IMR-90 (cell line): ENCODE data around the gene PPDPF. TPM values are rescaled to one million over a fixed set of nuclear protein-coding genes. Genes with fewer than 3 reads are reported as not detected.
A peak's percentile ranks its signal among the peaks of the same experiment; 100 is the strongest.

Experiments used
- ATAC-seq: fragments of 200-7000 bp; cut with Tn5 transposase; 2 replicates; pipeline ENCODE4 v1.9.1; 2020; ENCODE audit warnings: low read depth, mild to moderate bottlenecking, moderate library complexity
- BruUV-seq: library from RNA; stranded (reverse); fragments of 400-500 nt; replicated peaks from 2 replicates; lab custom pipeline; 2021; lab: Mats Ljungman, UMichigan
- CTCF ChIA-PET: fragments of 300-600 bp; formaldehyde crosslinking; extraction: SDS; loops from one replicate; lab custom pipeline; 2021; ENCODE audit warnings: antibody characterized with exemption; lab: Yijun Ruan, JAX
- POLR2A ChIA-PET: fragments of 300-600 bp; sonication (Branson Sonifier 250); formaldehyde crosslinking; loops from one replicate; lab custom pipeline; 2022; ENCODE audit warnings: antibody characterized with exemption; ENCODE audit not compliant: unreplicated experiment; lab: Charles Lee
- DNase-seq: peaks from one replicate; pipeline ENCODE4 v3.0.0; 2013
- H2AFZ ChIP-seq: replicated peaks from 2 replicates; pipeline ENCODE3; 2013; ENCODE audit warnings: low read length, mild to moderate bottlenecking; ENCODE audit not compliant: poor library complexity
- H2AK5ac ChIP-seq: 2 replicates; pipeline ENCODE4 v1.6.1; 2013; ENCODE audit warnings: low read depth, low read length, inconsistent platforms
- H2AK9ac ChIP-seq: replicated peaks from 2 replicates; pipeline ENCODE3; 2013; ENCODE audit warnings: mild to moderate bottlenecking, low read depth, low read length, moderate library complexity; ENCODE audit not compliant: poor library complexity
- H2BK120ac ChIP-seq: 2 replicates; pipeline ENCODE4 v1.6.1; 2013; ENCODE audit warnings: low read depth, low read length, inconsistent platforms
- H2BK15ac ChIP-seq: 3 replicates; pipeline ENCODE4 v1.6.1; 2013; ENCODE audit warnings: low read depth, low read length, inconsistent platforms
- H2BK20ac ChIP-seq: 2 replicates; pipeline ENCODE4 v1.6.1; 2013; ENCODE audit warnings: low read depth, mild to moderate bottlenecking, inconsistent platforms, low read length, moderate library complexity
- H2BK5ac ChIP-seq: 2 replicates; pipeline ENCODE4 v1.6.1; 2013; ENCODE audit warnings: mild to moderate bottlenecking, low read depth, low read length, inconsistent platforms; ENCODE audit not compliant: poor library complexity, severe bottlenecking
- H3K14ac ChIP-seq: replicated peaks from 2 replicates; pipeline ENCODE4 v1.6.1; 2013; ENCODE audit warnings: low read depth, low read length, inconsistent platforms
- H3K18ac ChIP-seq: 2 replicates; pipeline ENCODE4 v1.6.1; 2013; ENCODE audit warnings: low read depth, low read length, control low read depth
- H3K23ac ChIP-seq: 2 replicates; pipeline ENCODE4 v1.6.1; 2013; ENCODE audit warnings: low read depth, low read length, inconsistent platforms
- H3K27ac ChIP-seq: 2 replicates; pipeline ENCODE4 v1.5.1; 2013; ENCODE audit warnings: mild to moderate bottlenecking, control low read depth, low read length; ENCODE audit not compliant: insufficient read depth
- H3K27me3 ChIP-seq: 2 replicates; pipeline ENCODE4 v1.6.1; 2013; ENCODE audit warnings: low read length; ENCODE audit not compliant: control insufficient read depth, insufficient read depth
- H3K36me3 ChIP-seq: 2 replicates; pipeline ENCODE4 v1.6.1; 2013; ENCODE audit warnings: low read length, mixed read lengths; ENCODE audit not compliant: control insufficient read depth, insufficient read depth
- H3K4ac ChIP-seq: 2 replicates; pipeline ENCODE4 v1.6.1; 2013; ENCODE audit warnings: low read depth, low read length, inconsistent platforms
- H3K4me1 ChIP-seq: 2 replicates; pipeline ENCODE4 v1.6.1; 2013; ENCODE audit warnings: low read length, mixed read lengths; ENCODE audit not compliant: control insufficient read depth, insufficient read depth
- H3K4me2 ChIP-seq: 2 replicates; pipeline ENCODE4 v1.6.1; 2013; ENCODE audit warnings: low read depth, mild to moderate bottlenecking, control low read depth, low read length, moderate library complexity
- H3K4me3 ChIP-seq: 2 replicates; pipeline ENCODE4 v1.5.1; 2013; ENCODE audit warnings: low read depth, mild to moderate bottlenecking, control low read depth, low read length, moderate library complexity; ENCODE audit not compliant: insufficient read depth
- H3K56ac ChIP-seq: 2 replicates; pipeline ENCODE4 v1.6.1; 2013; ENCODE audit warnings: low read length, inconsistent platforms; ENCODE audit not compliant: insufficient read depth; ENCODE audit errors: extremely low read depth
- H3K79me1 ChIP-seq, 2 experiments: 2 replicates each; pipeline ENCODE4 v1.6.1; 2013; ENCODE audit warnings: low read length in 2 of 2, inconsistent platforms in 1 of 2, low read depth in 1 of 2
- H3K9ac ChIP-seq: 2 replicates; pipeline ENCODE4 v1.6.1; 2013; ENCODE audit warnings: low read depth, low read length, control low read depth
- H3K9me1 ChIP-seq: 2 replicates; pipeline ENCODE4 v1.6.1; 2013; ENCODE audit warnings: low read length, inconsistent platforms; ENCODE audit not compliant: insufficient read depth
- H3K9me3 ChIP-seq: 2 replicates; pipeline ENCODE4 v1.6.1; 2013; ENCODE audit warnings: low read length; ENCODE audit not compliant: control insufficient read depth, insufficient read depth
- H4K20me1 ChIP-seq: 2 replicates; pipeline ENCODE4 v1.6.1; 2013; ENCODE audit warnings: low read length, inconsistent platforms; ENCODE audit not compliant: insufficient read depth
- H4K5ac ChIP-seq: 2 replicates; pipeline ENCODE4 v1.6.1; 2013; ENCODE audit warnings: mild to moderate bottlenecking, low read depth, low read length, control low read depth
- H4K8ac ChIP-seq, 2 experiments: 2 replicates each; pipeline ENCODE4 v1.6.1; 2013; ENCODE audit warnings: low read depth in 2 of 2, low read length in 2 of 2, control low read depth in 1 of 2, inconsistent platforms in 1 of 2
- H4K91ac ChIP-seq: 2 replicates; pipeline ENCODE4 v1.6.1; 2013; ENCODE audit warnings: low read depth, low read length, inconsistent platforms; ENCODE audit not compliant: insufficient read depth
- BHLHE40 ChIP-seq: fragments of 150-350 bp; IDR thresholded peaks from 2 replicates; pipeline ENCODE4 v1.6.1; 2016; ENCODE audit warnings: mild to moderate bottlenecking, low read depth, low read length
- CEBPB ChIP-seq: IDR thresholded peaks from 2 replicates; pipeline ENCODE4 v1.6.1; 2012; ENCODE audit warnings: low read depth, low read length, improper control_type of control experiment
- CHD1 ChIP-seq: IDR thresholded peaks from 2 replicates; pipeline ENCODE4 v1.6.1; 2012; ENCODE audit warnings: low read depth, low read length, improper control_type of control experiment
- CTCF ChIP-seq: conservative IDR thresholded peaks from 2 replicates; pipeline ENCODE4 v1.5.1; 2012; ENCODE audit warnings: mild to moderate bottlenecking, low read depth, low read length, improper control_type of control experiment
- ELK1 ChIP-seq: fragments of 150-350 bp; IDR thresholded peaks from 2 replicates; pipeline ENCODE4 v1.6.1; 2016; ENCODE audit warnings: low read depth, mild to moderate bottlenecking, low read length, moderate library complexity, borderline replicate concordance
- FOS ChIP-seq: fragments of 150-350 bp; IDR thresholded peaks from 2 replicates; pipeline ENCODE4 v1.6.1; 2016; ENCODE audit warnings: low read depth, low read length
- MAFK ChIP-seq: IDR thresholded peaks from 2 replicates; pipeline ENCODE4 v1.6.1; 2012; ENCODE audit warnings: low read depth, low read length, improper control_type of control experiment
- MAZ ChIP-seq: IDR thresholded peaks from 2 replicates; pipeline ENCODE4 v1.6.1; 2012; ENCODE audit warnings: low read depth, mild to moderate bottlenecking, low read length, improper control_type of control experiment, moderate library complexity, borderline replicate concordance
- NFE2L2 ChIP-seq: fragments of 150-350 bp; IDR thresholded peaks from 2 replicates; pipeline ENCODE4 v1.6.1; 2016; ENCODE audit warnings: low read depth, mild to moderate bottlenecking, low read length
- POLR2A ChIP-seq: IDR thresholded peaks from 2 replicates; pipeline ENCODE4 v1.6.1; 2012; ENCODE audit warnings: mild to moderate bottlenecking, low read depth, low read length
- RAD21 ChIP-seq: IDR thresholded peaks from 2 replicates; pipeline ENCODE4 v1.6.1; 2012; ENCODE audit warnings: low read length, improper control_type of control experiment
- RCOR1 ChIP-seq: IDR thresholded peaks from 2 replicates; pipeline ENCODE4 v1.6.1; 2012; ENCODE audit warnings: mild to moderate bottlenecking, low read length, improper control_type of control experiment; ENCODE audit not compliant: insufficient replicate concordance
- RFX5 ChIP-seq: IDR thresholded peaks from 2 replicates; pipeline ENCODE4 v1.8.0; 2012; ENCODE audit warnings: low read depth, mild to moderate bottlenecking, low read length, moderate library complexity
- SMC3 ChIP-seq: fragments of 150-350 bp; IDR thresholded peaks from 2 replicates; pipeline ENCODE4 v1.6.1; 2016; ENCODE audit warnings: low read depth, mild to moderate bottlenecking, antibody characterized with exemption, low read length, moderate library complexity
- USF2 ChIP-seq: fragments of 150-350 bp; IDR thresholded peaks from 2 replicates; pipeline ENCODE4 v1.6.1; 2017; ENCODE audit warnings: mild to moderate bottlenecking, antibody characterized with exemption, low read length, low read depth
- WGBS, 2 experiments: methylation state at CpG; one replicate each; pipeline versions ENCODE4 v1.1.5 to v1.1.7; 2013; ENCODE audit warnings: missing lambda C conversion rate in 2 of 2; ENCODE audit not compliant: insufficient read length in 1 of 2; ENCODE audit errors: extremely low coverage in 2 of 2; 5-methylcytosine and 5-hydroxymethylcytosine counted together
- dilution Hi-C: fragments of 300-500 bp; cut with HindIII; formaldehyde crosslinking; loops from one replicate; pipeline ENCODE4 v1.14.3; 2018; ENCODE audit warnings: low sequenced_read_pairs; ENCODE audit not compliant: unreplicated experiment
- in situ Hi-C: fragments of 300-500 bp; cut with MboI; formaldehyde crosslinking; loops from 3 replicates; pipeline ENCODE4 v1.14.3; 2019; ENCODE audit warnings: low sequenced_read_pairs, inconsistent platforms, mixed read lengths
- intact Hi-C: fragments of 100-400 bp; cut with micrococcal nuclease; formaldehyde crosslinking; loops from 2 replicates; pipeline ENCODE4 v1.10.0; 2022
- polyA plus RNA-seq, 3 experiments: library from polyadenylated mRNA; depleted of rRNA; stranded (reverse); fragments of >200 nt; gene quantifications; 2 replicates each; pipeline ENCODE4 v1.2.3, GENCODE V29; 2012; ENCODE audit warnings: low replicate concordance in 1 of 3
- total RNA-seq: library from RNA; depleted of rRNA; stranded (reverse); fragments of >200 nt; gene quantifications from 2 replicates; pipeline ENCODE4 v1.2.3, GENCODE V29; 2012

The PPDPF gene
- total and polyA plus RNA-seq, 2 of the 4 experiments (the other 2 are of a cell fraction), result 12.9 to 171 TPM

GRCh38 chr20:63522091-63522868 is 1.7 kb downstream of the PPDPF start:
- Histone ChIP-seq H2BK20ac (no peak overlapping the region), H2BK120ac (no peak overlapping the region), H3K4ac (no peak overlapping the region), H3K9me3 (no peaks in the 10 kb centered on the region), H2AK5ac (peak overlapping the region; percentile 58; the same call in 1 of the 2 replicates), H3K4me3 (0 out of 2 replicates have a peak overlapping the region, but pooled peaks have one; percentile 10), H3K18ac (no peak overlapping the region), H3K9me1 (peaks cover 11% of the 10 kb centered on the region; the same call in 1 of the 2 replicates), H3K9ac (peak overlapping the region; percentile 24; the same call in 1 of the 2 replicates), H4K8ac (no peak overlapping the region), H3K56ac (no peak overlapping the region), H3K4me2 (peak overlapping the region; percentile 77), H2AFZ (peak overlapping the region; percentile 33), H3K27ac (no peak overlapping the region), H2BK15ac (no peak overlapping the region), H3K4me1 (peaks cover 13% of the 10 kb centered on the region), H2BK5ac (no peak overlapping the region), H4K20me1 (peaks cover 29% of the 10 kb centered on the region), H4K91ac (no peak overlapping the region), H3K14ac (no peak overlapping the region; the same call in 1 of the 2 replicates), H3K36me3 (peaks cover 23% of the 10 kb centered on the region), H2AK9ac (peak overlapping the region; percentile 52), H3K23ac (peak overlapping the region; percentile 82), H3K27me3 (no peaks in the 10 kb centered on the region), H4K5ac (no peak overlapping the region), H3K79me1 (peaks cover 19 to 38% of the 10 kb centered on the region in 2 experiments)
- ChIA-PET POLR2A (no interaction called here), CTCF (interaction anchor here (1.0 to 1.7 kb wide), 2 partner anchors 15 to 25 kb away, joined by 4 read pairs; partner anchors contain the start of gene PTK6)
- intact Hi-C loops, result no loop called here
- no peak for ATAC-seq
- no TSS peak for BruUV-seq
- DNase-seq, result no peak
- WGBS, 2 experiments, result 83% methylated on average over 1 of the region's 13 CpGs; no CpG with 5 or more reads in 1 of the 2 experiments
- in situ Hi-C loops, result no loop called here
- dilution Hi-C loops, result no loop called here
- TF ChIP-seq RCOR1 (no peak), CTCF (no peak), NFE2L2 (no peak), RAD21 (no peak), MAFK (no peak), CHD1 (no peak), FOS (no peak), USF2 (no peak), RFX5 (no peak), BHLHE40 (no peak), MAZ (no peak), POLR2A (no peak), SMC3 (no peak), CEBPB (no peak), ELK1 (no peak)
